ENCODE results near the gene LGI1.

DNA sequence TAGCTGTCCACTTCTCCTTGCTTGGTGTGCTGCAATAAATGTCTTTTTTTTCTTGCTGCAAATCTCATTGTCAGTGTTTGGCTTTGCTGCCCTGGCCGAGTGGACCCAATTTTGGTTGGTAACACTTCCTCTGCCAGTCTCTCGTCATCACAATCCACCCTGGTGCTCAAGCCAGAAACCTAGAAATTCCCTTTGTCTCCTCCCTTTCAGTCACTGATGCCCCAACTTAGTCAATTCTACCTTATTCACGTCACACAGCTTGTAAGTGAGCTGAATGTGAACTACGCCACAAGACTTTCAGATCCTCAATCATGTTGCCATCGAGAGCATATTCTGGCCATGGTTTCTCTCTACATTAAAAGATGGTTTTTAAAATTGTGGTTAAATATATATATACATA, 42.4 kb upstream of the LGI1 start:
- TF ChIP-seq, protein P1, sequence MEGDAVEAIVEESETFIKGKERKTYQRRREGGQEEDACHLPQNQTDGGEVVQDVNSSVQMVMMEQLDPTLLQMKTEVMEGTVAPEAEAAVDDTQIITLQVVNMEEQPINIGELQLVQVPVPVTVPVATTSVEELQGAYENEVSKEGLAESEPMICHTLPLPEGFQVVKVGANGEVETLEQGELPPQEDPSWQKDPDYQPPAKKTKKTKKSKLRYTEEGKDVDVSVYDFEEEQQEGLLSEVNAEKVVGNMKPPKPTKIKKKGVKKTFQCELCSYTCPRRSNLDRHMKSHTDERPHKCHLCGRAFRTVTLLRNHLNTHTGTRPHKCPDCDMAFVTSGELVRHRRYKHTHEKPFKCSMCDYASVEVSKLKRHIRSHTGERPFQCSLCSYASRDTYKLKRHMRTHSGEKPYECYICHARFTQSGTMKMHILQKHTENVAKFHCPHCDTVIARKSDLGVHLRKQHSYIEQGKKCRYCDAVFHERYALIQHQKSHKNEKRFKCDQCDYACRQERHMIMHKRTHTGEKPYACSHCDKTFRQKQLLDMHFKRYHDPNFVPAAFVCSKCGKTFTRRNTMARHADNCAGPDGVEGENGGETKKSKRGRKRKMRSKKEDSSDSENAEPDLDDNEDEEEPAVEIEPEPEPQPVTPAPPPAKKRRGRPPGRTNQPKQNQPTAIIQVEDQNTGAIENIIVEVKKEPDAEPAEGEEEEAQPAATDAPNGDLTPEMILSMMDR (IDR thresholded peaks at IDR 0.05 in 8 of 11, conservative IDR thresholded peaks at IDR 0.05 in 3 of 11) = no peak
- TF ChIP-seq POLR2A (IDR thresholded peaks at IDR 0.05) (no peak), POLR2AphosphoS5 (IDR thresholded peaks at IDR 0.05) (no peak)
